ENCODE measurements around the gene CAMK1D. TPM values are rescaled to one million over a fixed set of nuclear protein-coding genes. Genes with fewer than 3 reads are reported as not detected.

The CAMK1D gene
- total and polyA plus RNA-seq, 2 donors (not counting 3 experiments of a cell fraction or from before 2014, with no cell fraction given) = 0.37 to 4.2 TPM

DNA sequence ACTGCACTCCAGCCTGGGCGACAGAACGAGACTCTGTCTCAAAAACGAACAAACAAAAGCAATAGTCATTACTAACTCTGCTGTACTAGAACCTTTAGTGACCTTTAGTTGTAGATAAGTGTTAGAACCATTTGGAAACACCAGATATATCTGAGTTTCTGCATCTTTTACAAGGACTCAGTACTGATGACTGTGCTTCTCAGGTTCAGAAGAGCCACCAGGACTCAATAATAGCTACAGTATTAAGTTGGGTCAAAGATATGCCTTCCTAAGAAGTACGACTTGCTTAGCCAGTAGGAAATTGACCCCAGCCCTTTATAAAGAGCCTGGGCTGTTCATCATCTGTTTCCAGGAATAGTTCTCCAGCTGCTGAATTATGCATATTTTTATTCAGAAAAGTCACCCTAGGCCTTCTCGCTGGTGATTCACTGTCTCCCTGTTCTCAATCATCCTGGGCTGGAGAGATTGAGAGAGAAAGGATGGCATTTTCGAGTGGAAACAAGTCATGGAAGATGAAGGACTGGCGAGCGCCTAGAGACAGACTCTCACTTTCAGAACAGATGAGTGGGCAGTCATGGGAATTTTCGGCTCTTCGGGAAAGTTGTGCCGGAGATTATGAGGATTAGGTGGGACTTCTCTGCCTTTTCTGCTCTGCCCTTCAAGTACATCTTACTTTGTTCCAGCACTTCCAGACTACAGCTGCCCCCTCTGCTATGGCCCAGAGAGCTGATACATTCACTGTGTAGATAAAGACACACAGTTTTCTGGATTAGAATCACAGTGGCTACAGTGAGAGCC lies 336.1 kb downstream of the CAMK1D start:
- no peak overlapping the region for H3K27ac ChIP-seq (ENCODE audit: insufficient read depth, low read depth, low read length)
- TF ChIP-seq, protein P1, sequence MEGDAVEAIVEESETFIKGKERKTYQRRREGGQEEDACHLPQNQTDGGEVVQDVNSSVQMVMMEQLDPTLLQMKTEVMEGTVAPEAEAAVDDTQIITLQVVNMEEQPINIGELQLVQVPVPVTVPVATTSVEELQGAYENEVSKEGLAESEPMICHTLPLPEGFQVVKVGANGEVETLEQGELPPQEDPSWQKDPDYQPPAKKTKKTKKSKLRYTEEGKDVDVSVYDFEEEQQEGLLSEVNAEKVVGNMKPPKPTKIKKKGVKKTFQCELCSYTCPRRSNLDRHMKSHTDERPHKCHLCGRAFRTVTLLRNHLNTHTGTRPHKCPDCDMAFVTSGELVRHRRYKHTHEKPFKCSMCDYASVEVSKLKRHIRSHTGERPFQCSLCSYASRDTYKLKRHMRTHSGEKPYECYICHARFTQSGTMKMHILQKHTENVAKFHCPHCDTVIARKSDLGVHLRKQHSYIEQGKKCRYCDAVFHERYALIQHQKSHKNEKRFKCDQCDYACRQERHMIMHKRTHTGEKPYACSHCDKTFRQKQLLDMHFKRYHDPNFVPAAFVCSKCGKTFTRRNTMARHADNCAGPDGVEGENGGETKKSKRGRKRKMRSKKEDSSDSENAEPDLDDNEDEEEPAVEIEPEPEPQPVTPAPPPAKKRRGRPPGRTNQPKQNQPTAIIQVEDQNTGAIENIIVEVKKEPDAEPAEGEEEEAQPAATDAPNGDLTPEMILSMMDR (IDR thresholded peaks at IDR 0.05; ENCODE audit: extremely low read depth in 1 of 2, insufficient read depth in 1 of 2, low read depth in 1 of 2, low read length in 2 of 2) = no peak
- TF ChIP-seq GATA2 (IDR thresholded peaks at IDR 0.05; ENCODE audit: insufficient read depth, insufficient read length, low read depth, low read length) (no peak), POLR2A (IDR thresholded peaks at IDR 0.05; ENCODE audit: low read depth, low read length) (no peak), FOS (IDR thresholded peaks at IDR 0.05; ENCODE audit: borderline replicate concordance, insufficient read depth, low read length) (no peak)
- no peak for FAIRE-seq

GRCh38 chr10:12687996-12688395 lies 338.6 kb downstream of the CAMK1D start:
- no peaks in the 10 kb centered on the region for H4K20me1 ChIP-seq (replicated peaks; ENCODE audit: control insufficient read depth, extremely low read depth, insufficient read depth, low read length)
- intact Hi-C loops (cut with micrococcal nuclease) = no loop called here
- no peaks in the 10 kb centered on the region for H3K79me2 ChIP-seq (ENCODE audit: control insufficient read depth, insufficient read depth, low read length)
- H3K4me2 ChIP-seq (ENCODE audit: insufficient read depth, low read length) = no peak overlapping the region
- no peaks in the 10 kb centered on the region for H3K9me3 ChIP-seq (replicated peaks; ENCODE audit: control insufficient read depth, insufficient read depth, low read length)
- H2AFZ ChIP-seq (ENCODE audit: low read depth, low read length) = no peak overlapping the region
- FAIRE-seq = no peak
- TF ChIP-seq POLR2AphosphoS5 (IDR thresholded peaks at IDR 0.05; ENCODE audit: insufficient read depth, low read depth, low read length) = no peak
- TF ChIP-seq, protein P2, sequence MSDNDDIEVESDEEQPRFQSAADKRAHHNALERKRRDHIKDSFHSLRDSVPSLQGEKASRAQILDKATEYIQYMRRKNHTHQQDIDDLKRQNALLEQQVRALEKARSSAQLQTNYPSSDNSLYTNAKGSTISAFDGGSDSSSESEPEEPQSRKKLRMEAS (IDR thresholded peaks at IDR 0.05; ENCODE audit: insufficient read depth, insufficient read length) = no peak
- TF ChIP-seq, protein P1 (IDR thresholded peaks at IDR 0.05; ENCODE audit: extremely low read depth in 1 of 2, insufficient read depth in 1 of 2, low read depth in 1 of 2, low read length in 2 of 2) = no peak
- TF ChIP-seq MYC (IDR thresholded peaks at IDR 0.05; ENCODE audit: low read depth, low read length) = no peak
- no peak for TF ChIP-seq FOS (IDR thresholded peaks at IDR 0.05; ENCODE audit: borderline replicate concordance, insufficient read depth, low read length)
- TF ChIP-seq EZH2 (IDR thresholded peaks at IDR 0.05; ENCODE audit: borderline replicate concordance, low read depth, low read length, severe bottlenecking) = no peak
- no peak for TF ChIP-seq POLR2A (IDR thresholded peaks at IDR 0.05; ENCODE audit: low read depth, low read length)
- no peak for TF ChIP-seq JUN (IDR thresholded peaks at IDR 0.05; ENCODE audit: borderline replicate concordance, insufficient read depth, insufficient read length, low read depth)
- no peak for TF ChIP-seq GATA2 (IDR thresholded peaks at IDR 0.05; ENCODE audit: insufficient read depth, insufficient read length, low read depth, low read length)
- DNase-seq (ENCODE audit: low read depth, low spot score) = no peak
- H3K27me3 ChIP-seq (ENCODE audit: control insufficient read depth in 2 of 2, insufficient read depth in 2 of 2, low read length in 2 of 2) = no peaks in the 10 kb centered on the region
- ChIA-PET POLR2A (no interaction called here), CTCF (no interaction called here)
- no peak overlapping the region for H3K9ac ChIP-seq (replicated peaks; ENCODE audit: extremely low read depth, insufficient read depth, low read length)
- H3K4me1 ChIP-seq (ENCODE audit: control insufficient read depth, extremely low read depth, insufficient read depth, low read length) = no peaks in the 10 kb centered on the region
- no peaks in the 10 kb centered on the region for H3K36me3 ChIP-seq (ENCODE audit: control insufficient read depth in 2 of 2, extremely low read depth in 1 of 2, insufficient read depth in 2 of 2, low read length in 2 of 2)
- no peaks in the 10 kb centered on the region for H3K9me1 ChIP-seq (replicated peaks; ENCODE audit: control insufficient read depth, extremely low read depth, insufficient read depth, low read length)
- dilution Hi-C loops (cut with MboI; ENCODE audit: extremely low pct_ligation_motif_present, low sequenced_read_pairs) = no loop called here
- BruUV-seq (replicated peaks) = no TSS peak
- no peak overlapping the region for H3K4me3 ChIP-seq (replicated peaks in 1 of 3; ENCODE audit: insufficient read depth in 1 of 3, low read depth in 1 of 3, low read length in 3 of 3)
- H3K27ac ChIP-seq (ENCODE audit: insufficient read depth, low read depth, low read length) = no peak overlapping the region

More for the DNA sequence above, 336.1 kb downstream of the CAMK1D start:
- POLR2A ChIA-PET = no interaction called here
- Histone ChIP-seq H3K79me2 (ENCODE audit: control insufficient read depth, insufficient read depth, low read length) (no peaks in the 10 kb centered on the region), H3K27me3 (ENCODE audit: control insufficient read depth in 2 of 2, insufficient read depth in 2 of 2, low read length in 2 of 2) (no peaks in the 10 kb centered on the region), H4K20me1 (replicated peaks; ENCODE audit: control insufficient read depth, extremely low read depth, insufficient read depth, low read length) (no peaks in the 10 kb centered on the region), H3K4me1 (ENCODE audit: control insufficient read depth, extremely low read depth, insufficient read depth, low read length) (no peaks in the 10 kb centered on the region), H3K9me1 (replicated peaks; ENCODE audit: control insufficient read depth, extremely low read depth, insufficient read depth, low read length) (no peaks in the 10 kb centered on the region), H3K9ac (replicated peaks; ENCODE audit: extremely low read depth, insufficient read depth, low read length) (no peak overlapping the region), H3K4me3 (replicated peaks in 1 of 3; ENCODE audit: insufficient read depth in 1 of 3, low read depth in 1 of 3, low read length in 3 of 3) (no peak overlapping the region), H3K36me3 (ENCODE audit: control insufficient read depth in 2 of 2, extremely low read depth in 1 of 2, insufficient read depth in 2 of 2, low read length in 2 of 2) (no peaks in the 10 kb centered on the region), H3K9me3 (replicated peaks; ENCODE audit: control insufficient read depth, insufficient read depth, low read length) (no peaks in the 10 kb centered on the region), H2AFZ (ENCODE audit: low read depth, low read length) (no peak overlapping the region), H3K4me2 (ENCODE audit: insufficient read depth, low read length) (no peak overlapping the region)
- CTCF ChIA-PET = interaction anchor here (1.5 kb wide), 1 partner anchor 29 kb away, joined by 6 read pairs; no protein-coding TSS in a partner anchor
- no peak for DNase-seq (ENCODE audit: low read depth, low spot score)
- BruUV-seq (replicated peaks) = no TSS peak
- intact Hi-C loops (cut with micrococcal nuclease) (no loop called here), dilution Hi-C loops (cut with MboI; ENCODE audit: extremely low pct_ligation_motif_present, low sequenced_read_pairs) (no loop called here)

All from endothelial cell of umbilical vein (primary cell).